H1 (cell line): ENCODE data around the gene SPTBN5. TPM values are rescaled to one million over a fixed set of nuclear protein-coding genes. Genes with fewer than 3 reads are reported as not detected.

Experiments
- CTCF ChIA-PET: fragments of 300-600 bp; sonication (Branson Sonifier 250); formaldehyde crosslinking; loops from one replicate; lab custom pipeline; 2021; ENCODE audit not compliant: partially characterized antibody; lab: Charles Lee
- POLR2A ChIA-PET: fragments of 300-600 bp; sonication (Branson Sonifier 250); formaldehyde crosslinking; loops from one replicate; lab custom pipeline; 2021; ENCODE audit warnings: inconsistent platforms; ENCODE audit not compliant: partially characterized antibody; lab: Charles Lee
- DNase-seq, 2 experiments: peaks; one replicate each; pipeline versions ENCODE4 v3.0.0 to v3.0.0-alpha.2; 2010 to 2022; ENCODE audit warnings: low spot score in 2 of 2, low read depth in 1 of 2, mixed read lengths in 1 of 2
- FAIRE-seq: peaks from 2 replicates; lab custom pipeline; 2011; peaks lifted over from hg19 to GRCh38; lab: Jason Lieb, UNC
- H2AFZ ChIP-seq: 2 replicates; pipeline ENCODE4 v1.8.1; 2012; ENCODE audit warnings: low read length, inconsistent platforms
- H2AK5ac ChIP-seq: 2 replicates; pipeline ENCODE4 v1.6.1; 2013; ENCODE audit warnings: low read depth, low read length
- H2BK120ac ChIP-seq: replicated peaks from 2 replicates; pipeline ENCODE3; 2013; ENCODE audit warnings: low read depth, low read length, inconsistent platforms
- H2BK12ac ChIP-seq: 2 replicates; pipeline ENCODE4 v1.6.1; 2013; ENCODE audit warnings: low read depth, low read length
- H2BK15ac ChIP-seq: 2 replicates; pipeline ENCODE4 v1.6.1; 2013; ENCODE audit warnings: low read length
- H2BK20ac ChIP-seq: 2 replicates; pipeline ENCODE4 v1.6.1; 2013; ENCODE audit warnings: low read length
- H2BK5ac ChIP-seq: 2 replicates; pipeline ENCODE4 v1.6.1; 2013; ENCODE audit warnings: low read depth, low read length
- H3K14ac ChIP-seq: 2 replicates; pipeline ENCODE4 v1.6.1; 2013; ENCODE audit warnings: inconsistent platforms; ENCODE audit not compliant: insufficient read length
- H3K18ac ChIP-seq: 2 replicates; pipeline ENCODE4 v1.6.1; 2013; ENCODE audit warnings: low read length; ENCODE audit errors: extremely low read depth
- H3K23ac ChIP-seq: 2 replicates; pipeline ENCODE4 v1.6.1; 2013; ENCODE audit warnings: inconsistent platforms; ENCODE audit not compliant: insufficient read length
- H3K23me2 ChIP-seq: 2 replicates; pipeline ENCODE4 v1.6.1; 2013; ENCODE audit warnings: low read depth, low read length
- H3K27ac ChIP-seq: 2 replicates; pipeline ENCODE4 v1.6.1; 2011; ENCODE audit warnings: low read depth, low read length, inconsistent platforms
- H3K27me3 ChIP-seq, 4 experiments: replicated peaks in 1 of 4; 1 replicate in 1 of 4; 2 replicates in 3 of 4; pipeline versions ENCODE4 v1.6.1 to v1.8.1; 2011 to 2013; ENCODE audit warnings: low read length in 3 of 4, mild to moderate bottlenecking in 3 of 4, inconsistent platforms in 2 of 4, mixed read lengths in 2 of 4, moderate library complexity in 1 of 4; ENCODE audit not compliant: control insufficient read depth in 3 of 4, insufficient read depth in 3 of 4; ENCODE audit errors: extremely low read depth in 1 of 4
- H3K36me3 ChIP-seq, 4 experiments: 2 replicates each; pipeline versions ENCODE4 v1.6.1 to v1.8.1; 2011 to 2013; ENCODE audit warnings: mild to moderate bottlenecking in 4 of 4, low read length in 3 of 4, moderate library complexity in 2 of 4, control low read depth in 1 of 4, inconsistent platforms in 1 of 4; ENCODE audit not compliant: insufficient read depth in 4 of 4, control insufficient read depth in 2 of 4
- H3K4ac ChIP-seq: replicated peaks from 2 replicates; pipeline ENCODE3; 2013; ENCODE audit warnings: low read length, low read depth, mixed read lengths, inconsistent platforms; ENCODE audit not compliant: insufficient read length
- H3K4me1 ChIP-seq, 4 experiments: replicated peaks in 1 of 4; 1 replicate in 1 of 4; 2 replicates in 3 of 4; pipeline versions ENCODE4 v1.6.1 to v1.8.1; 2011 to 2013; ENCODE audit warnings: low read length in 3 of 4, inconsistent platforms in 2 of 4, mixed read lengths in 1 of 4; ENCODE audit not compliant: insufficient read depth in 4 of 4, control insufficient read depth in 3 of 4
- H3K4me2 ChIP-seq, 2 experiments: 2 replicates each; pipeline versions ENCODE4 v1.6.1 to v1.8.1; 2011 to 2013; ENCODE audit warnings: low read depth in 2 of 2, low read length in 2 of 2, control low read depth in 1 of 2, inconsistent platforms in 1 of 2, mild to moderate bottlenecking in 1 of 2; ENCODE audit not compliant: insufficient read depth in 1 of 2
- H3K4me3 ChIP-seq, 4 experiments: fragments of 200-600, 300-600 bp in 1 of 4; sonication (generic), shearing (Covaris generic), sonication (Bioruptor Twin) in 1 of 4; 2 replicates each; pipeline versions ENCODE4 v1.5.1 to v1.8.1; 2011 to 2016; ENCODE audit warnings: low read length in 4 of 4, low read depth in 3 of 4, control low read depth in 2 of 4, inconsistent platforms in 2 of 4, mild to moderate bottlenecking in 2 of 4, mixed read lengths in 1 of 4, moderate library complexity in 1 of 4; ENCODE audit not compliant: insufficient read depth in 2 of 4; ENCODE audit errors: extremely low read depth in 1 of 4
- H3K56ac ChIP-seq: replicated peaks from 2 replicates; pipeline ENCODE3; 2013; ENCODE audit warnings: low read depth, mild to moderate bottlenecking, mixed read lengths, low read length, inconsistent platforms; ENCODE audit not compliant: insufficient read length
- H3K79me1 ChIP-seq: 2 replicates; pipeline ENCODE4 v1.6.1; 2013; ENCODE audit warnings: low read depth, low read length, control low read depth
- H3K79me2 ChIP-seq, 2 experiments: 2 replicates each; pipeline versions ENCODE4 v1.6.1 to v1.8.1; 2012 to 2013; ENCODE audit warnings: low read length in 2 of 2, mild to moderate bottlenecking in 2 of 2, inconsistent platforms in 1 of 2; ENCODE audit not compliant: insufficient read depth in 2 of 2, control insufficient read depth in 1 of 2
- H3K9ac ChIP-seq, 4 experiments: replicated peaks in 1 of 4; 1 replicate in 1 of 4; 2 replicates in 3 of 4; pipeline versions ENCODE4 v1.6.1 to v1.8.1; 2011 to 2013; ENCODE audit warnings: low read depth in 3 of 4, low read length in 3 of 4, control low read depth in 2 of 4, mild to moderate bottlenecking in 2 of 4, moderate library complexity in 2 of 4, inconsistent platforms in 1 of 4; ENCODE audit errors: extremely low read depth in 1 of 4
- H3K9me3 ChIP-seq, 2 experiments: 2 replicates each; pipeline versions ENCODE4 v1.6.1 to v1.8.1; 2012 to 2013; ENCODE audit warnings: mild to moderate bottlenecking in 2 of 2, moderate library complexity in 2 of 2, control low read depth in 1 of 2, inconsistent platforms in 1 of 2, low read depth in 1 of 2, low read length in 1 of 2, mixed read lengths in 1 of 2; ENCODE audit not compliant: insufficient read depth in 2 of 2
- H4K20me1 ChIP-seq, 2 experiments: replicated peaks in 1 of 2; 2 replicates each; pipeline versions ENCODE3 to v1.8.1; 2011 to 2013; ENCODE audit warnings: inconsistent platforms in 2 of 2, low read length in 2 of 2, mild to moderate bottlenecking in 1 of 2; ENCODE audit not compliant: insufficient read depth in 2 of 2, control insufficient read depth in 1 of 2
- H4K5ac ChIP-seq: 2 replicates; pipeline ENCODE4 v1.6.1; 2013; ENCODE audit warnings: low read length, low read depth, mixed read lengths, inconsistent platforms; ENCODE audit not compliant: insufficient read length
- H4K8ac ChIP-seq: 2 replicates; pipeline ENCODE4 v1.8.0; 2013; ENCODE audit warnings: mild to moderate bottlenecking, moderate library complexity, low read length, inconsistent platforms; ENCODE audit not compliant: insufficient read depth; ENCODE audit errors: extremely low read depth
- H4K91ac ChIP-seq: replicated peaks from 2 replicates; pipeline ENCODE3; 2013; ENCODE audit warnings: low read length, mixed read lengths, inconsistent platforms; ENCODE audit not compliant: insufficient read length
- CREB1 ChIP-seq: IDR thresholded peaks from 2 replicates; pipeline ENCODE4 v1.6.1; 2012; ENCODE audit warnings: inconsistent platforms
- WGBS, 2 experiments: shearing (Covaris generic) in 1 of 2; methylation state at CpG; one replicate each; pipeline versions ENCODE4 v1.1.6 to v1.1.7; 2013 to 2015; ENCODE audit warnings: low lambda C conversion rate in 2 of 2, mixed read lengths in 2 of 2, inconsistent platforms in 1 of 2, low coverage in 1 of 2, missing lambda C conversion rate in 1 of 2; ENCODE audit not compliant: insufficient replicate concordance in 2 of 2, insufficient coverage in 1 of 2, insufficient read length in 1 of 2; ENCODE audit errors: extremely low coverage in 1 of 2, missing lambda C conversion rate in 1 of 2; 5-methylcytosine and 5-hydroxymethylcytosine counted together
- polyA plus RNA-seq, 7 experiments: library from polyadenylated mRNA; depleted of rRNA in 3 of 7; stranded (reverse) in 5 of 7; unstranded in 2 of 7; fragments of >200 nt in 5 of 7; fragments of 200-250 nt in 2 of 7; gene quantifications; 1 replicate in 5 of 7; 2 replicates in 1 of 7; 4 replicates in 1 of 7; pipeline versions ENCODE4 v1.2.1 to v1.2.3, GENCODE V29; 2011 to 2013; ENCODE audit warnings: missing spikeins in 2 of 7, mixed read lengths in 2 of 7
- total RNA-seq: library from RNA; stranded (reverse); fragmentation: NEBNext Ultra II Directional; extraction: Animal tissue kit (Norgen Biotek cat#: 25700); gene quantifications from 2 replicates; pipeline ENCODE4 v1.2.1, GENCODE V29; 2021
- TF ChIP-seq, protein P1 (sequence below): IDR thresholded peaks from 2 replicates; pipeline ENCODE4 v1.6.1; 2011; ENCODE audit warnings: low read length, improper control_type of control experiment

Gene SPTBN5
- total and polyA plus RNA-seq, 2 of the 8 experiments (the other 6 are each of a cell fraction or from before 2014, with no cell fraction given), result 0.32 to 0.84 TPM

DNA sequence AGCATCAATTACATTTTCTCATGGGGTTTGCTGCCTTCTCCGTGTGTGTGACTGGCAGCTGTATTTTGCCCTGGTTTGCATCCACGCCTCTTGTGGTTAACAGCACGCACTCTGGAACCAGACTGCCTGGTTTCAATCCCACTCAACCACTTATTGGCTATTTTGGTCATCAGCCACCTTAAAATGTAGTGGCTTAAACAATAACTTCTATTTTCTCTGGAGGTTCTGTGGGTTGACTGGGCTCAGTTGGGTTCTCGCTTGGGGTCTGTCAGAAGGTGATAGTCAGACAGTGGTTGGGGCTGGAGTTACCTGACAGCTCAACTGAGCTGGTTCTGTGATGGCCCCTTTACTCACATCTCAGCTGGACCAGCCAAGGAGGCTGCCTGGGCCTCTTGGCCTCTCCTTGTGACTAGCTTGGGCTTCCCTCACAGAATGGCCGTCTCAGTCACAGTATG, 41.7 kb upstream of the SPTBN5 start:
- H2BK12ac ChIP-seq, result peak overlapping the region; percentile 39; the same call in 1 of the 2 replicates

More for the DNA sequence above, 41.7 kb upstream of the SPTBN5 start:
- H3K36me3 ChIP-seq, result peaks cover 0 to 7% (median 4%) of the 10 kb centered on the region in 4 experiments; a peak in 6 of 8 replicates
- H3K9me3 ChIP-seq, result no peaks in the 10 kb centered on the region
- CTCF ChIA-PET, result interaction anchor here (1.2 to 1.5 kb wide), 2 partner anchors 16 to 20 kb away, joined by 3 to 5 read pairs; no protein-coding TSS in a partner anchor
- WGBS, 2 experiments, result 73% methylated on average over 5 of the region's 5 CpGs; no CpG with 5 or more reads in 1 of the 2 experiments
- no peak overlapping the region for H2BK20ac ChIP-seq
- no peak overlapping the region for H3K27ac ChIP-seq
- H3K79me2 ChIP-seq, result no peaks in the 10 kb centered on the region
- H3K9ac ChIP-seq, result no peak overlapping the region
- H2AK5ac ChIP-seq, result no peak overlapping the region
- no peak overlapping the region for H3K4me2 ChIP-seq
- H3K4me1 ChIP-seq, result peaks cover 4 to 9% (median 6%) of the 10 kb centered on the region in 4 experiments
- POLR2A ChIA-PET, result interaction anchor here (1.1 kb wide), 1 partner anchor 13 kb away, joined by 3 read pairs; no protein-coding TSS in a partner anchor
- no peaks in the 10 kb centered on the region for H3K23me2 ChIP-seq
- no peak overlapping the region for H4K5ac ChIP-seq
- DNase-seq (no peak), FAIRE-seq (no peak)
- H3K14ac ChIP-seq, result no peak overlapping the region
- H2BK5ac ChIP-seq, result no peak overlapping the region
- no peak overlapping the region for H3K56ac ChIP-seq
- H4K91ac ChIP-seq, result no peak overlapping the region
- H3K23ac ChIP-seq, result no peak overlapping the region
- H3K4me3 ChIP-seq, result no peak overlapping the region
- H2BK120ac ChIP-seq, result no peak overlapping the region
- H4K8ac ChIP-seq, result no peak overlapping the region
- H2AFZ ChIP-seq, result no peak overlapping the region
- TF ChIP-seq, protein P1, sequence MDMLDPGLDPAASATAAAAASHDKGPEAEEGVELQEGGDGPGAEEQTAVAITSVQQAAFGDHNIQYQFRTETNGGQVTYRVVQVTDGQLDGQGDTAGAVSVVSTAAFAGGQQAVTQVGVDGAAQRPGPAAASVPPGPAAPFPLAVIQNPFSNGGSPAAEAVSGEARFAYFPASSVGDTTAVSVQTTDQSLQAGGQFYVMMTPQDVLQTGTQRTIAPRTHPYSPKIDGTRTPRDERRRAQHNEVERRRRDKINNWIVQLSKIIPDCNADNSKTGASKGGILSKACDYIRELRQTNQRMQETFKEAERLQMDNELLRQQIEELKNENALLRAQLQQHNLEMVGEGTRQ, result no peak
- TF ChIP-seq CREB1, result no peak
- peaks cover 0 to 6% of the 10 kb centered on the region in 2 experiments for H4K20me1 ChIP-seq
- no peak overlapping the region for H3K18ac ChIP-seq
- no peak overlapping the region for H3K4ac ChIP-seq
- H3K27me3 ChIP-seq, result no peaks in the 10 kb centered on the region
- H3K79me1 ChIP-seq, result peaks cover 6% of the 10 kb centered on the region
- H2BK15ac ChIP-seq, result no peak overlapping the region
